ENCODE measurements around the gene PRKCB. TPM values are rescaled to one million over a fixed set of nuclear protein-coding genes. Genes with fewer than 3 reads are reported as not detected.

Gene PRKCB
- polyA plus RNA-seq, 2 of the 4 experiments (the other 2 are of a cell fraction), result 0.09 to 0.22 TPM

GRCh38 chr16:23876256-23876896, 40.6 kb downstream of the PRKCB start (continued):
- no peak for TF ChIP-seq HMGXB4 (CRISPR knock-in tag; IDR thresholded peaks at IDR 0.05; ENCODE audit: borderline replicate concordance)

- H3K27ac ChIP-seq, result no peak overlapping the region
- H3K4me1 ChIP-seq, result peaks cover 4% of the 10 kb centered on the region; the same call in 1 of the 3 replicates
- FAIRE-seq, result no peak
- H3K4me2 ChIP-seq, result no peak overlapping the region
- H3K4me3 ChIP-seq, result no peak overlapping the region
- peak; percentile 34 to 57; a peak in 2 of 6 replicates for ATAC-seq
- H3K9me3 ChIP-seq, result no peaks in the 10 kb centered on the region
- WGBS (ENCODE audit: missing lambda C conversion rate), result 62% methylated on average over 9 of the region's 9 CpGs
- ChIA-PET POLR2A (no interaction called here), CTCF (interaction anchor here (0.6 to 1.7 kb wide), 6 partner anchors 27 to 138 kb away, joined by 3 to 5 read pairs (median 4); no protein-coding TSS in a partner anchor)
- TF ChIP-seq RAD21 (conservative IDR thresholded peaks at IDR 0.05 in 1 of 2, IDR thresholded peaks at IDR 0.05 in 1 of 2), result peak; percentile 37 to 51; a peak in 3 of 5 replicates
- TF ChIP-seq RCOR1 (IDR thresholded peaks at IDR 0.05; ENCODE audit: low read depth, low read length), result no peak
- no peak for TF ChIP-seq PBX3 (IDR thresholded peaks at IDR 0.05)
- peak in 1 of 2 experiments; percentile 12 for DNase-seq (ENCODE audit: low read depth in 1 of 2, low spot score in 1 of 2)
Measured at GRCh38 chr16:23877107-23878070, 41.6 kb downstream of the PRKCB start.

GRCh38 chr16:23879735-23880373, 44.1 kb downstream of the PRKCB start:
- no peak overlapping the region for H3K4me2 ChIP-seq
- 53% methylated on average over 9 of the region's 9 CpGs for WGBS (ENCODE audit: missing lambda C conversion rate)
- CTCF ChIA-PET, result interaction anchor here (1.0 to 2.2 kb wide), 4 partner anchors 10 to 157 kb away, joined by 3 to 6 read pairs (median 4); no protein-coding TSS in a partner anchor
- H3K27ac ChIP-seq, result no peak overlapping the region
- FAIRE-seq, result no peak
- H3K4me3 ChIP-seq, result no peak overlapping the region
- no peak for ATAC-seq
- H3K9me3 ChIP-seq, result no peaks in the 10 kb centered on the region
- no peak for DNase-seq (ENCODE audit: low read depth in 1 of 2, low spot score in 1 of 2)
- POLR2A ChIA-PET, result interaction anchor here (0.6 kb wide), 1 partner anchor 697 kb away, joined by 3 read pairs; no protein-coding TSS in a partner anchor
- peaks cover 1% of the 10 kb centered on the region; the same call in 1 of the 3 replicates for H3K4me1 ChIP-seq
- TF ChIP-seq RCOR1 (IDR thresholded peaks at IDR 0.05; ENCODE audit: low read depth, low read length) (no peak), HDAC2 (IDR thresholded peaks at IDR 0.05) (no peak), FOSL2 (IDR thresholded peaks at IDR 0.05) (no peak), FOSL2 (CRISPR knock-in tag; IDR thresholded peaks at IDR 0.05) (no peak), GATA3 (IDR thresholded peaks at IDR 0.05; ENCODE audit: borderline replicate concordance) (no peak), E2F6 (IDR thresholded peaks at IDR 0.05; ENCODE audit: borderline replicate concordance, low read depth) (no peak), ESRRA (IDR thresholded peaks at IDR 0.05; ENCODE audit: borderline replicate concordance, low read length) (no peak), TP53 (CRISPR knock-in tag; IDR thresholded peaks at IDR 0.05) (no peak), HOXA7 (CRISPR knock-in tag; IDR thresholded peaks at IDR 0.05) (no peak), USF2 (IDR thresholded peaks at IDR 0.05) (no peak), EP300 (IDR thresholded peaks at IDR 0.05) (no peak), CBX8 (IDR thresholded peaks at IDR 0.05) (no peak), CTCF (IDR thresholded peaks at IDR 0.05) (no peak), NPAS2 (CRISPR knock-in tag; IDR thresholded peaks at IDR 0.05; ENCODE audit: borderline replicate concordance) (no peak), ZSCAN20 (CRISPR knock-in tag; IDR thresholded peaks at IDR 0.05) (no peak)

Measured in A549 (cell line).